B cell (primary cell): ENCODE measurements around the gene EEF1B2. TPM values are rescaled to one million over a fixed set of nuclear protein-coding genes. Genes with fewer than 3 reads are reported as not detected.

Experiments
- ATAC-seq: fragments of 200-7000 bp; cut with Tn5 transposase; one replicate; pipeline ENCODE4 v1.10.0; 2021; ENCODE audit warnings: low read depth, mild to moderate bottlenecking, moderate number of reproducible peaks, moderate library complexity
- CTCF ChIA-PET: fragments of 350-600 bp; sonication (Branson Sonifier 250); formaldehyde crosslinking; loops from one replicate; lab custom pipeline; 2021; ENCODE audit warnings: antibody characterized with exemption, inconsistent platforms; lab: Charles Lee
- POLR2A ChIA-PET: fragments of 350-600 bp; sonication (Branson Sonifier 250); formaldehyde crosslinking; loops from one replicate; lab custom pipeline; 2021; ENCODE audit warnings: antibody characterized with exemption; lab: Charles Lee
- DNase-seq: peaks from one replicate; pipeline ENCODE4 v3.0.0; 2013
- H2AFZ ChIP-seq: 2 replicates; pipeline ENCODE4 v1.6.1; 2012; ENCODE audit warnings: mild to moderate bottlenecking, low read depth, low read length; ENCODE audit not compliant: insufficient read depth, poor library complexity, severe bottlenecking
- H3K27ac ChIP-seq, 2 donors: 1 replicate in 1 of 2; 2 replicates in 1 of 2; pipeline ENCODE4 v1.5.1; 2012 to 2013; ENCODE audit warnings: low read length in 2 of 2, mild to moderate bottlenecking in 2 of 2, moderate library complexity in 1 of 2
- H3K27me3 ChIP-seq, 4 experiments: fragments of 200-600 bp in 1 of 4; sonication (generic) in 1 of 4; replicated peaks in 1 of 4; 1 replicate in 2 of 4; 2 replicates in 2 of 4; pipeline versions ENCODE4 v1.6.1 to v1.7.0; 2013 to 2016; ENCODE audit warnings: low read length in 3 of 4, mild to moderate bottlenecking in 2 of 4, mixed read lengths in 1 of 4, moderate library complexity in 1 of 4; ENCODE audit not compliant: insufficient read depth in 4 of 4, control insufficient read depth in 3 of 4; ENCODE audit errors: control extremely low read depth in 1 of 4
- H3K36me3 ChIP-seq, 2 experiments: replicated peaks in 1 of 2; 1 replicate in 1 of 2; 2 replicates in 1 of 2; pipeline versions ENCODE4 v1.6.1 to v1.7.1; 2013; ENCODE audit warnings: low read length in 1 of 2; ENCODE audit not compliant: insufficient read depth in 2 of 2, control insufficient read depth in 1 of 2; ENCODE audit errors: control extremely low read depth in 1 of 2, extremely low read depth in 1 of 2
- H3K4me1 ChIP-seq, 2 donors: fragments of 200-600 bp in 1 of 2; sonication (generic) in 1 of 2; 1 replicate in 1 of 2; 2 replicates in 1 of 2; pipeline versions ENCODE4 v1.5.1 to v1.6.1; 2013 to 2017; ENCODE audit warnings: low read length in 2 of 2; ENCODE audit not compliant: control insufficient read depth in 2 of 2, insufficient read depth in 2 of 2
- H3K4me2 ChIP-seq: replicated peaks from 2 replicates; pipeline ENCODE3; 2012; ENCODE audit warnings: mild to moderate bottlenecking, low read depth, low read length; ENCODE audit not compliant: poor library complexity, severe bottlenecking
- H3K4me3 ChIP-seq, 5 experiments: fragments of 200-600 bp in 1 of 5; sonication (generic) in 1 of 5; 1 replicate in 3 of 5; 2 replicates in 2 of 5; pipeline versions ENCODE4 v1.5.1 to v1.7.0; 2011 to 2016; ENCODE audit warnings: low read length in 4 of 5, mild to moderate bottlenecking in 4 of 5, low read depth in 2 of 5, control low read depth in 1 of 5, moderate library complexity in 1 of 5; ENCODE audit not compliant: insufficient read depth in 1 of 5; ENCODE audit errors: control extremely low read depth in 1 of 5, extremely low read depth in 1 of 5
- H3K79me2 ChIP-seq: fragments of 200-600 bp; sonication (generic); one replicate; pipeline ENCODE4 v1.6.0; 2016; ENCODE audit warnings: low read length; ENCODE audit not compliant: control insufficient read depth, insufficient read depth
- H3K9ac ChIP-seq: fragments of 200-600 bp; sonication (generic); 2 replicates; pipeline ENCODE4 v1.6.1; 2017; ENCODE audit warnings: mild to moderate bottlenecking, low read length, moderate library complexity
- H3K9me3 ChIP-seq, 3 donors: one replicate each; pipeline versions ENCODE4 v1.6.1 to v1.7.1; 2013; ENCODE audit warnings: low read length in 2 of 3; ENCODE audit not compliant: control insufficient read depth in 2 of 3, insufficient read depth in 1 of 3; ENCODE audit errors: control extremely low read depth in 1 of 3
- H4K20me1 ChIP-seq: 2 replicates; pipeline ENCODE4 v1.6.0; 2012; ENCODE audit warnings: mild to moderate bottlenecking, low read length; ENCODE audit not compliant: insufficient read depth, control insufficient read depth, poor library complexity, severe bottlenecking
- H3K27ac Mint-ChIP-seq: one replicate; pipeline ENCODE4 v1.8.0; 2021; ENCODE audit warnings: mixed read lengths
- H3K27me3 Mint-ChIP-seq: one replicate; pipeline ENCODE4 v1.8.0; 2021; ENCODE audit warnings: mixed read lengths
- H3K4me1 Mint-ChIP-seq: one replicate; pipeline ENCODE4 v1.8.0; 2021; ENCODE audit warnings: mixed read lengths
- H3K4me3 Mint-ChIP-seq: one replicate; pipeline ENCODE4 v1.8.0; 2021; ENCODE audit warnings: mixed read lengths
- H3K9me3 Mint-ChIP-seq: one replicate; pipeline ENCODE4 v1.8.0; 2022; ENCODE audit warnings: mixed read lengths; ENCODE audit not compliant: insufficient read depth
- EZH2 ChIP-seq: IDR thresholded peaks from 2 replicates; pipeline ENCODE4 v1.6.1; 2012; ENCODE audit warnings: borderline replicate concordance, low read depth, mild to moderate bottlenecking, moderate library complexity, low read length; ENCODE audit not compliant: insufficient read depth, poor library complexity, severe bottlenecking
- WGBS: methylation state at CpG from one replicate; pipeline ENCODE4 v1.1.5; 2013; ENCODE audit warnings: missing lambda C conversion rate; ENCODE audit not compliant: insufficient coverage; 5-methylcytosine and 5-hydroxymethylcytosine counted together
- intact Hi-C: fragments of 100-400 bp; cut with micrococcal nuclease; formaldehyde crosslinking; loops from one replicate; pipeline ENCODE4 v1.10.0; 2022
- polyA plus RNA-seq: library from polyadenylated mRNA; depleted of rRNA; stranded (reverse); fragments of >200 nt; gene quantifications from 2 replicates; pipeline ENCODE4 v1.2.3, GENCODE V29; 2012
- total RNA-seq, 2 donors: library from RNA; stranded (reverse); fragments of 120-200 nt in 1 of 2; gene quantifications; 1 replicate in 1 of 2; 2 replicates in 1 of 2; pipeline versions ENCODE4 v1.2.3 to v1.2.4, GENCODE V29; 2013 to 2022
- TF ChIP-seq, protein P1 (sequence below): fragments of 200-600 bp; IDR thresholded peaks from one replicate; pipeline ENCODE4 v1.8.0; 2022; ENCODE audit warnings: antibody characterized with exemption, mild to moderate bottlenecking

The EEF1B2 gene
- total and polyA plus RNA-seq, 2 donors (not counting 1 experiment from before 2014, with no cell fraction given), result 815 to 862 TPM

DNA sequence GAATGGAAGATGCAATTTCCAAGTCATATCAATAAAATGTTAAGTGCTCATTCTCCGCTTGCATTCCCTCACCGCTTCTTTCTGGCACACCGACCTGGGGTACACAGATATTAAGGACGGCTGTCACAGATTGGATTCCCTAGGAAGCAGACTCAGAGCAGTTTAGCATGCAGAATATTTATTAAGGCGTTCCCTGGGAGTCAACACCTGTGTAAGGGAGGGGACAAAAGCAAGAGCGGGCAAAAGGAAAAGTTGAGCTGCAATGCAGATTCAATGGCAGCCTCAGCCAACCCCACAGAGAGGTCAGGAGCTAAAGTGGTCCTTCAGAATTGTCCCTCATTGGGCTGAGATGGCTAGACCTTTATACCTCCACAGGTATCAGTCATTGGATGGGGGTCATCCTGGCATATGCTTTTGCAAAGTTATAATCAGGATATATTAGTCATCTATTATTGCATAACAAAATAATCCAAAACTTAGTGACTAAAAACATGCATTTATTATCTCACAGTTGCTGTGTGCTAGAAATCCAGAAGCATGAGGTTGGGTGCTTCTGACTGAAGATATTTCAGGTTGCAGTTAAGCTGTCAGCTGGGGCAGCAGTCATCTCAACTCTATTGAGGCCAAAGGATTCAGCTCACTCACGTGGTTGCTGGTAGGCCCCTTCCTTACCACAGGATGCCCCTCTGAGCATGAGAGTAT, 46.7 kb upstream of the EEF1B2 start:
- DNase-seq (no peak), ATAC-seq (no peak)
- no peak overlapping the region for H2AFZ ChIP-seq
- H3K27ac ChIP-seq, result no peak overlapping the region
- H3K27me3 Mint-ChIP-seq, result no peaks in the 10 kb centered on the region
- intact Hi-C loops, result no loop called here
- H3K79me2 ChIP-seq, result no peaks in the 10 kb centered on the region
- no peaks in the 10 kb centered on the region for H3K27me3 ChIP-seq
- no peaks in the 10 kb centered on the region for H3K9me3 Mint-ChIP-seq
- no peak for TF ChIP-seq EZH2
- TF ChIP-seq, protein P1, sequence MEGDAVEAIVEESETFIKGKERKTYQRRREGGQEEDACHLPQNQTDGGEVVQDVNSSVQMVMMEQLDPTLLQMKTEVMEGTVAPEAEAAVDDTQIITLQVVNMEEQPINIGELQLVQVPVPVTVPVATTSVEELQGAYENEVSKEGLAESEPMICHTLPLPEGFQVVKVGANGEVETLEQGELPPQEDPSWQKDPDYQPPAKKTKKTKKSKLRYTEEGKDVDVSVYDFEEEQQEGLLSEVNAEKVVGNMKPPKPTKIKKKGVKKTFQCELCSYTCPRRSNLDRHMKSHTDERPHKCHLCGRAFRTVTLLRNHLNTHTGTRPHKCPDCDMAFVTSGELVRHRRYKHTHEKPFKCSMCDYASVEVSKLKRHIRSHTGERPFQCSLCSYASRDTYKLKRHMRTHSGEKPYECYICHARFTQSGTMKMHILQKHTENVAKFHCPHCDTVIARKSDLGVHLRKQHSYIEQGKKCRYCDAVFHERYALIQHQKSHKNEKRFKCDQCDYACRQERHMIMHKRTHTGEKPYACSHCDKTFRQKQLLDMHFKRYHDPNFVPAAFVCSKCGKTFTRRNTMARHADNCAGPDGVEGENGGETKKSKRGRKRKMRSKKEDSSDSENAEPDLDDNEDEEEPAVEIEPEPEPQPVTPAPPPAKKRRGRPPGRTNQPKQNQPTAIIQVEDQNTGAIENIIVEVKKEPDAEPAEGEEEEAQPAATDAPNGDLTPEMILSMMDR, result no peak
- ChIA-PET CTCF (no interaction called here), POLR2A (no interaction called here)
- WGBS, result 94% methylated on average over 7 of the region's 7 CpGs
- no peak overlapping the region for H3K9ac ChIP-seq
- no peak overlapping the region for H3K4me3 ChIP-seq
- no peaks in the 10 kb centered on the region for H4K20me1 ChIP-seq
- H3K9me3 ChIP-seq, result peaks cover 0 to 6% (median 3%) of the 10 kb centered on the region in 3 donors
- no peaks in the 10 kb centered on the region for H3K36me3 ChIP-seq
- no peaks in the 10 kb centered on the region for H3K4me1 ChIP-seq
- no peak overlapping the region for H3K4me2 ChIP-seq
- no peak overlapping the region for H3K4me3 Mint-ChIP-seq
- no peak overlapping the region for H3K27ac Mint-ChIP-seq
- H3K4me1 Mint-ChIP-seq, result no peaks in the 10 kb centered on the region

DNA sequence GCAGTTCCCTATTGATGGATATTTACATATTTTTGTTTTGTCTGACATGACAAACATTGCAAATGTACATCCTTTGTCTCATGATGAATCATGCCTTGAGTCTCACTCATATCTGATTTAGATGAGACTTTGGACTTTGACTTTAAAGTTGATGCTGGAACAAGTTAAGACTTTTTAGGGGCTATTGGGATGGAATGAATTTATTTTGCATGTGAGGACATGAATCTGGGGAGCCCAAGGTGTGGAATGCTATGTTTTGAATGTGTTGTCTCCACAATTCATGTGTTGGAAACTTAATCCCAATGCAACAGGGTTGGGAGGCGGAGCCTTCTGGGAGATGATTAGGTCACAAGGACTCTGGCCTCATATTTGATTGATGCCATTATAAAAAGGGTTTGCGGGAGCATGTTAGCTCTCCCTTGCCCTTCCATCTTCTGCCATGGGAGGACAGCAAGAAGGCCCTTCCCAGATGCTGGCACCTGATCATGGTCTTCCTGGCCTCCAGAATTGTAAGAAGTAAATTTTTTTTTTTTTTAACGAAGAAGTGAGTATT, 44.6 kb upstream of the EEF1B2 start:
- WGBS, result 100% methylated on average over 1 of the region's 3 CpGs
- H3K79me2 ChIP-seq, result no peaks in the 10 kb centered on the region
- H4K20me1 ChIP-seq, result no peaks in the 10 kb centered on the region
- DNase-seq (no peak), ATAC-seq (no peak)
- H3K4me2 ChIP-seq, result no peak overlapping the region
- H3K4me1 ChIP-seq, result no peaks in the 10 kb centered on the region
- H3K9ac ChIP-seq, result no peak overlapping the region
- ChIA-PET POLR2A (no interaction called here), CTCF (no interaction called here)
- Mint-ChIP-seq H3K27ac (no peak overlapping the region), H3K4me3 (no peak overlapping the region), H3K9me3 (no peaks in the 10 kb centered on the region), H3K4me1 (no peaks in the 10 kb centered on the region), H3K27me3 (no peaks in the 10 kb centered on the region)
- H3K27me3 ChIP-seq, result no peaks in the 10 kb centered on the region
- peaks cover 0 to 3% of the 10 kb centered on the region in 2 experiments for H3K36me3 ChIP-seq
- H2AFZ ChIP-seq, result no peak overlapping the region
- H3K9me3 ChIP-seq, result peaks cover 0 to 6% (median 3%) of the 10 kb centered on the region in 3 donors
- no peak for TF ChIP-seq EZH2
- TF ChIP-seq, protein P1, result no peak
- intact Hi-C loops, result no loop called here
- H3K4me3 ChIP-seq, result no peak overlapping the region
- no peak overlapping the region for H3K27ac ChIP-seq
